ENCODE data around the gene ACAA1. TPM values are rescaled to one million over a fixed set of nuclear protein-coding genes. Genes with fewer than 3 reads are reported as not detected.

The ACAA1 gene
- polyA plus RNA-seq, 1 of the 3 experiments (the other 2 are of a cell fraction), result 86.4 TPM

DNA sequence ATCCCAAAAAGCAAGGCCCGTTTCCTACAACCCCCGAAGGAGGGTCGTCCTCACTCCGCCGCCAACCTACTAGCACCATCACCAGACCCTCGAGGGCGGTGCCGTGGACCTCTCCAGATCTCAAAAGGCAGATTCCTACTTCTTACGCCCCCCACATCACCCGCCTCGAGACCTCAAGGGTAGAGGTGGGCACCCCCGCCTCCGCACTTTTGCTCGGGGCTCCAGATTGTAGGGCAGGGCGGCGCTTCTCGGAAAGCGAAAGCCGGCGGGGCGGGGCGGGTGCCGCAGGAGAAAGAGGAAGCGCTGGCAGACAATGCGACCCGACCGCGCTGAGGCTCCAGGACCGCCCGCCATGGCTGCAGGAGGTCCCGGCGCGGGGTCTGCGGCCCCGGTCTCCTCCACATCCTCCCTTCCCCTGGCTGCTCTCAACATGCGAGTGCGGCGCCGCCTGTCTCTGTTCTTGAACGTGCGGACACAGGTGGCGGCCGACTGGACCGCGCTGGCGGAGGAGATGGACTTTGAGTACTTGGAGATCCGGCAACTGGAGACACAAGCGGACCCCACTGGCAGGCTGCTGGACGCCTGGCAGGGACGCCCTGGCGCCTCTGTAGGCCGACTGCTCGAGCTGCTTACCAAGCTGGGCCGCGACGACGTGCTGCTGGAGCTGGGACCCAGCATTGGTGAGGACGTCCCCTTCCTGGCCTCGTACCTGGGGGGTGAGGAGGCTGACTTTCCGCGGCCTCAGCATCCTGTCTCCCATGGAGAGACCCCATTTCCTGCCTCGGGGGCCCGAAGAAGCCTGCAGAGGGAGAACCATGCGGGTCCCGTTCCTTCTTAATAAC, 1.6 kb upstream of the ACAA1 start, which contains the start of gene MYD88:
Gene MYD88, plus strand, starts transcription at position 313 of the 842 bp plus-strand sequence. Its CDS starts 40 bp downstream, at position 353.
- H4K20me1 ChIP-seq (ENCODE audit: insufficient read depth), result 0 out of 2 replicates have a peak, but pooled peaks cover 13% of the 10 kb centered on the region
- TF ChIP-seq EP300 (IDR thresholded peaks at IDR 0.05; ENCODE audit: borderline replicate concordance in 1 of 2, low read depth in 1 of 2, low read length in 1 of 2) (no peak), POLR2AphosphoS5 (IDR thresholded peaks at IDR 0.05; ENCODE audit: low read depth, low read length) (peak; percentile 77), RFX5 (IDR thresholded peaks at IDR 0.05; ENCODE audit: low read length) (no peak), GABPA (IDR thresholded peaks at IDR 0.05; ENCODE audit: low read depth) (peak; percentile 33), SMC3 (IDR thresholded peaks at IDR 0.05; ENCODE audit: low read depth, low read length) (no peak), ELF1 (IDR thresholded peaks at IDR 0.05) (peak; percentile 55), TAF1 (IDR thresholded peaks at IDR 0.05; ENCODE audit: borderline replicate concordance, low read depth, low read length) (peak; percentile 67), YY1 (IDR thresholded peaks at IDR 0.05; ENCODE audit: low read depth) (peak; percentile 80), MXI1 (IDR thresholded peaks at IDR 0.05; ENCODE audit: low read depth, low read length) (peak; percentile 55; the same call in 1 of the 2 replicates), MAX (IDR thresholded peaks at IDR 0.05; ENCODE audit: low read depth) (peak; percentile 49; the same call in 1 of the 2 replicates), TEAD4 (IDR thresholded peaks at IDR 0.05; ENCODE audit: borderline replicate concordance, insufficient read depth) (no peak)
- TF ChIP-seq, protein P1, sequence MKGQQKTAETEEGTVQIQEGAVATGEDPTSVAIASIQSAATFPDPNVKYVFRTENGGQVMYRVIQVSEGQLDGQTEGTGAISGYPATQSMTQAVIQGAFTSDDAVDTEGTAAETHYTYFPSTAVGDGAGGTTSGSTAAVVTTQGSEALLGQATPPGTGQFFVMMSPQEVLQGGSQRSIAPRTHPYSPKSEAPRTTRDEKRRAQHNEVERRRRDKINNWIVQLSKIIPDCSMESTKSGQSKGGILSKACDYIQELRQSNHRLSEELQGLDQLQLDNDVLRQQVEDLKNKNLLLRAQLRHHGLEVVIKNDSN (IDR thresholded peaks at IDR 0.05; ENCODE audit: borderline replicate concordance, low read depth), result no peak
- H3K79me2 ChIP-seq (ENCODE audit: insufficient read depth), result peaks cover 43% of the 10 kb centered on the region
- peaks cover 2% of the 10 kb centered on the region for H3F3A ChIP-seq (replicated peaks; ENCODE audit: insufficient read depth)
- ChIA-PET CTCF (interaction anchor here (0.5 to 2.5 kb wide), 5 partner anchors 10 to 208 kb away, joined by 3 to 9 read pairs (median 5); partner anchors contain the start of genes OXSR1 and XYLB), POLR2A (interaction anchor here (2.7 to 3.9 kb wide), 2 partner anchors 26 to 27 kb away, joined by 21 to 25 read pairs; partner anchors contain the start of gene OXSR1)
- H3K9me3 ChIP-seq, result no peaks in the 10 kb centered on the region
- H3K4me2 ChIP-seq, result peak within 1 kb of the TSS; percentile 99
- no peaks in the 10 kb centered on the region for H3K27me3 ChIP-seq (ENCODE audit: insufficient read depth)
- peak within 1 kb of the TSS; percentile 89 for H3K9ac ChIP-seq
- 18% methylated on average over 26 of the region's 65 CpGs for WGBS (ENCODE audit: low lambda C conversion rate)
- H2AFZ ChIP-seq (ENCODE audit: low read depth), result peak within 1 kb of the TSS; percentile 99
- peaks cover 10 to 29% of the 10 kb centered on the region in 2 experiments for H3K36me3 ChIP-seq (replicated peaks in 1 of 2; ENCODE audit: control insufficient read depth in 1 of 2, insufficient read depth in 2 of 2, low read length in 1 of 2)
- H3K4me3 ChIP-seq (ENCODE audit: low read depth in 2 of 2, low read length in 1 of 2), result peak within 1 kb of the TSS; percentile 85 to 94
- peak within 1 kb of the TSS; percentile 89 to 91 for H3K27ac ChIP-seq (ENCODE audit: low read depth in 2 of 2, low read length in 1 of 2)
- DNase-seq, result peak; percentile 75
- peaks cover 16 to 31% of the 10 kb centered on the region in 2 experiments; a peak in 2 of 4 replicates for H3K4me1 ChIP-seq (ENCODE audit: control insufficient read depth in 1 of 2, insufficient read depth in 2 of 2, low read depth in 1 of 2, low read length in 1 of 2)
- H3K9me2 ChIP-seq, result no peaks in the 10 kb centered on the region

DNA sequence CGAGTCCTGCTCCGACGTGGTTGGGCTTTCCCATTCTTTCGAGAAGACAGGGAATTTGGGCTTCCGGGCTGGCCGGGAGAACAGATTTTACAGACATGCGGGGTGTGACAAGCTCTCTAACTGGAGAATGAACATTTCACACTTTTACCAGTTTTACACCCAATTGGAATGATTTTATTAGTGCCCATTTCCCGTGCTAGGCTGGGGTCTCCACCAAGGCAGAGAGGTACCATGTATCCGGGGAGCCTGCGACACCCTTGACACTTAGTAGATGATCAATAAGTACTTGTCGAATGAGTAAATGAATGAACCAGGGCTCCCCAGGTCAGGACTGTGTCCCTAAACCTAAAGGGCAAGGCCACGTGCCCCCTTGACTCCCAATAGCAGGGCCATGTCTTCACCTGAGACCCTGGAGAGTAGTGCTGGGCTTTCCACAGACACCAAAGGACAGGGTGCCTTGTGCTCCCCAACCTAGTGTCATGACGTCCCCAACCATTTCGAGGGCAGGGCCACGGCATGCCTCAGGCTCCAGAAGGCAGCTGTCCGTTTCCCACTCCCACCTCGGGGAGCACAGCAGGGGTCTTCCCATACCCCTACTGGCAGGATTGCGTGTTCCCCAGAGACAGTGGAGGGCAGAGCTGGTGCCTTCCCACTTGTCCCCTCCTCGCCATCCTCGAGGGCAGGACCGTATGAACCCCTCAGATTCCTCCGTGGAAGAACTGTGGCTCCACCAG, 855 bp upstream of the ACAA1 start:
- H3K27me3 ChIP-seq (ENCODE audit: insufficient read depth), result no peaks in the 10 kb centered on the region
- ChIA-PET CTCF (interaction anchor here (0.9 to 2.5 kb wide), 7 partner anchors 15 to 359 kb away, joined by 3 to 9 read pairs (median 4); partner anchors contain the start of genes EXOG, OXSR1 and XYLB), POLR2A (interaction anchor here (0.8 to 2.7 kb wide), 4 partner anchors 28 to 176 kb away, joined by 3 to 25 read pairs (median 4); partner anchors contain the start of gene OXSR1)
- peak overlapping the region; percentile 89 to 91 for H3K27ac ChIP-seq (ENCODE audit: low read depth in 2 of 2, low read length in 1 of 2)
- no peaks in the 10 kb centered on the region for H3K9me2 ChIP-seq
- H3K36me3 ChIP-seq (replicated peaks in 1 of 2; ENCODE audit: control insufficient read depth in 1 of 2, insufficient read depth in 2 of 2, low read length in 1 of 2), result peaks cover 10 to 36% of the 10 kb centered on the region in 2 experiments
- peak overlapping the region; percentile 89 for H3K9ac ChIP-seq
- WGBS (ENCODE audit: low lambda C conversion rate), result 45% methylated on average over 18 of the region's 22 CpGs
- H3K4me3 ChIP-seq (ENCODE audit: low read depth in 2 of 2, low read length in 1 of 2), result peak overlapping the region; percentile 85 to 94
- H2AFZ ChIP-seq (ENCODE audit: low read depth), result peak overlapping the region; percentile 99
- H3K4me1 ChIP-seq (ENCODE audit: control insufficient read depth in 1 of 2, insufficient read depth in 2 of 2, low read depth in 1 of 2, low read length in 1 of 2), result peaks cover 16 to 31% of the 10 kb centered on the region in 2 experiments; a peak in 2 of 4 replicates
- H3F3A ChIP-seq (replicated peaks; ENCODE audit: insufficient read depth), result peaks cover 2% of the 10 kb centered on the region
- DNase-seq, result peak; percentile 44
- H3K9me3 ChIP-seq, result no peaks in the 10 kb centered on the region
- H3K79me2 ChIP-seq (ENCODE audit: insufficient read depth), result peaks cover 43% of the 10 kb centered on the region
- H3K4me2 ChIP-seq, result peak overlapping the region; percentile 99
- 0 out of 2 replicates have a peak, but pooled peaks cover 13% of the 10 kb centered on the region for H4K20me1 ChIP-seq (ENCODE audit: insufficient read depth)
- TF ChIP-seq USF2 (IDR thresholded peaks at IDR 0.05; ENCODE audit: borderline replicate concordance, low read depth, low read length) (no peak), JUND (IDR thresholded peaks at IDR 0.05) (no peak), RCOR1 (IDR thresholded peaks at IDR 0.05; ENCODE audit: low read length) (no peak), RXRA (IDR thresholded peaks at IDR 0.05; ENCODE audit: borderline replicate concordance, low read depth) (no peak), GABPA (IDR thresholded peaks at IDR 0.05; ENCODE audit: low read depth) (peak; percentile 9; the same call in 1 of the 2 replicates), NRF1 (IDR thresholded peaks at IDR 0.05; ENCODE audit: low read depth, low read length) (no peak), MEF2A (IDR thresholded peaks at IDR 0.05; ENCODE audit: borderline replicate concordance, low read depth) (no peak)
- TF ChIP-seq, protein P2, sequence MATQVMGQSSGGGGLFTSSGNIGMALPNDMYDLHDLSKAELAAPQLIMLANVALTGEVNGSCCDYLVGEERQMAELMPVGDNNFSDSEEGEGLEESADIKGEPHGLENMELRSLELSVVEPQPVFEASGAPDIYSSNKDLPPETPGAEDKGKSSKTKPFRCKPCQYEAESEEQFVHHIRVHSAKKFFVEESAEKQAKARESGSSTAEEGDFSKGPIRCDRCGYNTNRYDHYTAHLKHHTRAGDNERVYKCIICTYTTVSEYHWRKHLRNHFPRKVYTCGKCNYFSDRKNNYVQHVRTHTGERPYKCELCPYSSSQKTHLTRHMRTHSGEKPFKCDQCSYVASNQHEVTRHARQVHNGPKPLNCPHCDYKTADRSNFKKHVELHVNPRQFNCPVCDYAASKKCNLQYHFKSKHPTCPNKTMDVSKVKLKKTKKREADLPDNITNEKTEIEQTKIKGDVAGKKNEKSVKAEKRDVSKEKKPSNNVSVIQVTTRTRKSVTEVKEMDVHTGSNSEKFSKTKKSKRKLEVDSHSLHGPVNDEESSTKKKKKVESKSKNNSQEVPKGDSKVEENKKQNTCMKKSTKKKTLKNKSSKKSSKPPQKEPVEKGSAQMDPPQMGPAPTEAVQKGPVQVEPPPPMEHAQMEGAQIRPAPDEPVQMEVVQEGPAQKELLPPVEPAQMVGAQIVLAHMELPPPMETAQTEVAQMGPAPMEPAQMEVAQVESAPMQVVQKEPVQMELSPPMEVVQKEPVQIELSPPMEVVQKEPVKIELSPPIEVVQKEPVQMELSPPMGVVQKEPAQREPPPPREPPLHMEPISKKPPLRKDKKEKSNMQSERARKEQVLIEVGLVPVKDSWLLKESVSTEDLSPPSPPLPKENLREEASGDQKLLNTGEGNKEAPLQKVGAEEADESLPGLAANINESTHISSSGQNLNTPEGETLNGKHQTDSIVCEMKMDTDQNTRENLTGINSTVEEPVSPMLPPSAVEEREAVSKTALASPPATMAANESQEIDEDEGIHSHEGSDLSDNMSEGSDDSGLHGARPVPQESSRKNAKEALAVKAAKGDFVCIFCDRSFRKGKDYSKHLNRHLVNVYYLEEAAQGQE (IDR thresholded peaks at IDR 0.05; ENCODE audit: low read depth, low read length), result no peak
